Chondrocyte (in vitro differentiated cells): ENCODE measurements around the gene RHOB. TPM values are rescaled to one million over a fixed set of nuclear protein-coding genes. Genes with fewer than 3 reads are reported as not detected.
"Not testable (repeated sequence)": the region's sequence is repeated elsewhere in the genome, so short reads cannot be mapped to it uniquely, and the experiment has no call there.

Experiments used
- DNase-seq: peaks from one replicate; pipeline ENCODE4 v3.0.0; 2021; ENCODE audit warnings: mixed read lengths, low spot score
- H3K27ac Mint-ChIP-seq: one replicate; pipeline ENCODE4 v1.8.0; 2021; ENCODE audit warnings: mild to moderate bottlenecking, moderate library complexity, mixed read lengths; ENCODE audit not compliant: unreplicated experiment
- H3K27me3 Mint-ChIP-seq: 2 replicates; pipeline ENCODE4 v1.8.0; 2021; ENCODE audit warnings: low read depth, mixed read lengths
- H3K36me3 Mint-ChIP-seq: 2 replicates; pipeline ENCODE4 v1.8.0; 2021; ENCODE audit warnings: low read depth, mixed read lengths
- H3K4me1 Mint-ChIP-seq: 2 replicates; pipeline ENCODE4 v1.8.0; 2021; ENCODE audit warnings: low read depth, mild to moderate bottlenecking, mixed read lengths
- H3K4me3 Mint-ChIP-seq: one replicate; pipeline ENCODE4 v1.8.0; 2021; ENCODE audit warnings: mild to moderate bottlenecking, moderate library complexity, mixed read lengths; ENCODE audit not compliant: unreplicated experiment
- H3K9me3 Mint-ChIP-seq: 2 replicates; pipeline ENCODE4 v1.8.0; 2021; ENCODE audit warnings: low read depth, mixed read lengths
- CTCF ChIP-seq: fragments of 200-600 bp; sonication (generic); IDR thresholded peaks from 2 replicates; pipeline ENCODE4 v1.5.0; 2021; ENCODE audit warnings: antibody characterized with exemption, mild to moderate bottlenecking, moderate library complexity
- total RNA-seq: library from RNA; stranded (reverse); gene quantifications from 3 replicates; pipeline ENCODE4 v1.2.1, GENCODE V29; 2021

RHOB gene
- total RNA-seq, 1 donor from 2014 or later = 191 TPM

DNA sequence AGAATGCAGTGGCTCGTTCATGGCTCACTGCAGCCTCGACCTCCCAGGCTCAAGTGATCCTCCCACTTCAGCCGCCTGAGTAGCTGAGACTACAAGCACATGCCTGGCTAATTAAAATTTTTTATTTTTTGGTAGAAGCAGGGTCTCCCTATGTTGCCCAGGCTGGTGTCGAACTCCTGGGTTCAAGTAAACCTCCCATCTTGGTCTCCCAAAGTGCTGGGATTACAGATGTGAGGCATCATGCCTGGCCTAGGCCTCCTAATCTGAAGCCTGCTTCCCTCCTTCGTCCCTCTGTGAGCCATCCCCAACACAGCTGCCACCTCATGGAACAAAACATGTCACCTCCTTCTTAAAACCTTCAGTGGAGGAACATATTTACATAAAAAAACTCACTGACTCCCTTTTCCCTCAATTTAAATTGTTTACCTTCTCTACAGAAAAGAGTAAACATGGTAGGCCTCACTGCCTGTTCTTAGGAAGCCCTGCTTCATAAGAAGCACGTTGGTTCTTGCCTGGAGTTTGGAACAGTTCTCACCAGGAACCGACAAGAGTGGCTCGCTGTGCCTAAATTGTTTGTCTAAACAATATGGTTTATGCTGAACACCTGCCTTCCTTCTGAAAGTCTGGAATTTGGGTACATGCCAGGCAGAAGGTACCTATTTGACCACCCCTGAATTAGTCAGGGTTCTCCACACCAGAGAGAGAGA lies 12.1 kb upstream of the RHOB start:
- H3K9me3 Mint-ChIP-seq = no peaks in the 10 kb centered on the region
- no peak for TF ChIP-seq CTCF
- no peak overlapping the region for H3K4me3 Mint-ChIP-seq
- H3K4me1 Mint-ChIP-seq = peaks cover 22% of the 10 kb centered on the region
- no peak overlapping the region for H3K27ac Mint-ChIP-seq
- H3K36me3 Mint-ChIP-seq = no peaks in the 10 kb centered on the region
- peaks cover 4% of the 10 kb centered on the region for H3K27me3 Mint-ChIP-seq
- no peak for DNase-seq

DNA sequence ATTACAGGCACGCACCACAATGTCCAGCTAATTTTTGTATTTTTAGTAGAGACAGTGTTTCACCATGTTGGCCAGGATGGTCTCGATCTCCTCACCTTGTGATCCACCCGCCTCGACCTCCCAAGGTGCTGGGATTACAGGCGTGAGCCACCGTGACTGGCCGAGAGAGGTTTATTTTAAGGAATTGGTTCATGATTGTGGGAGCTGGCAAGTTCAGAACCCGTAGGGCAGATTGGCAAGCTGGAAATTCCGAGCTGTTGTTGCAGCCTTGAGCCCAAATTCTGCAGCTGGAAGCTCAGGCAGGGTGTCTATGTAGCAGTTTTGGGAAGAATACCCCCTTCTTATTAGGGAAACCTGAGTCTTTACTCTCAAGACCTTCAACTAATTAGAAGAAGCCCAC lies 11.4 kb upstream of the RHOB start:
- DNase-seq, H3K36me3 Mint-ChIP-seq, H3K9me3 Mint-ChIP-seq, H3K27ac Mint-ChIP-seq, H3K27me3 Mint-ChIP-seq, H3K4me3 Mint-ChIP-seq: not testable (repeated sequence)
- H3K4me1 Mint-ChIP-seq = peaks cover 21% of the 10 kb centered on the region

DNA sequence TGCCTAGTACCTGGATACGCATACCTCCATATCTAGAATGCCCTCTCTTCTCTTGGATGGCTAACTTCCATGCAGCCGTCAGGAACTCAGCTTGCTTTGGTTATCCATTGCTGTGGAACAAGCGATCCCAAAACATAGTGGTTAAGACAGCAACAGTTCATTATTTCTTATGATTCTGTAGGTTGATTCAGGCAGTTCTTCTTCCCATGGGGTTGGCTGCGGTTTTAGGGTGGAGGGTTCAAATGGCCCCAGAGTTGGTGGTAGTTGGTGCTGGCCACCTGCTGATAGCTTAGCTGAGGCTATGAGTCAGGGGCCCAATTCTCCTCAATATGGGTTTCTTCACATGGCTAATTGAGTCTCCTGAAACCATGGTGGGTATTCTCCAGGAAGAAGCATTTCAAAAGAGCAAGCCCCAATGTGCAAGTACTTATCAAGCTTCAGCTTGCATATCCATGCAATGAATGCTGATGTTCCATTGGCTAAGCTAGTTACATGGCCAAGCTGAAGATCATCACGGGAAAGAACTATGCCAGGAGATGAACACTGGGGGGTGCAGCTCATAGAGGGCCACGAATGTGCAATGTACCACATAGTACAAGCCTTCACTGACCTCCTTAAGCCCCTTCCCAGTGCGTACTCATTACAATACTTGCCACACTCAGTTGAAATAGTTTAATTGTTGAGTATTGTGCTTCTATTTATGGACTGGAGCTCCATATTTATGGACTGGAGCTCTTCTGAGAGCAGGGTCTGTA lies 10.0 kb upstream of the RHOB start:
- TF ChIP-seq CTCF = no peak
- Mint-ChIP-seq H3K9me3 (no peaks in the 10 kb centered on the region), H3K36me3 (no peaks in the 10 kb centered on the region), H3K27ac (no peak overlapping the region), H3K4me3 (no peak overlapping the region), H3K4me1 (peaks cover 21% of the 10 kb centered on the region), H3K27me3 (peaks cover 4% of the 10 kb centered on the region)
- DNase-seq = no peak

- Mint-ChIP-seq H3K9me3 (no peaks in the 10 kb centered on the region), H3K27ac (peak overlapping the region; percentile 88), H3K27me3 (no peaks in the 10 kb centered on the region), H3K4me3 (no peak overlapping the region), H3K36me3 (no peaks in the 10 kb centered on the region), H3K4me1 (peaks cover 25% of the 10 kb centered on the region)
- DNase-seq = no peak
- no peak for TF ChIP-seq CTCF
Observed at GRCh38 chr2:20438334-20439192, 8.3 kb upstream of the RHOB start.

DNA sequence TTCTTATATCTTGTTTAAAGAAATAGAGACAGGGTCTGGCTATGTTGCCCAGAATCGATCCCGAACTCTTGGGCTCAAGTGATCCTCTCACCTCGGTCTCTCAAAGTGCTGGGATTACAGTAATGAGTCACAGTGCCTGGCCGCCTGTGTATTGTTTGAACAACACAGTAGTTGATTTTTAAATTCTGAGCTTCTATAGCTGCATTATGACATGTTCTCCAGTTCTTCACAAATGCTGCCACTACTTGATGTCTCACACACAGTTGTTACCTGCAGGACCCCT lies 7.7 kb upstream of the RHOB start:
- peak overlapping the region; percentile 88 for H3K27ac Mint-ChIP-seq
- H3K4me3 Mint-ChIP-seq = no peak overlapping the region

More for the DNA sequence above, 7.7 kb upstream of the RHOB start:
- Mint-ChIP-seq H3K4me1 (peaks cover 31% of the 10 kb centered on the region), H3K27me3 (no peaks in the 10 kb centered on the region), H3K9me3 (no peaks in the 10 kb centered on the region), H3K36me3 (no peaks in the 10 kb centered on the region)
- no peak for TF ChIP-seq CTCF
- DNase-seq = no peak
